ENCODE results near the gene CCZ1B.
"Not testable (repeated sequence)": the region's sequence is repeated elsewhere in the genome, so short reads cannot be mapped to it uniquely, and the experiment has no call there.

GRCh38 chr7:6843654-6844053 is 17.6 kb upstream of the CCZ1B start:
- not testable (repeated sequence) for TF ChIP-seq RARB (CRISPR knock-in tag; IDR thresholded peaks at IDR 0.05); CSDC2 (CRISPR knock-in tag; IDR thresholded peaks at IDR 0.05); ZFP30 (CRISPR knock-in tag; IDR thresholded peaks at IDR 0.05); TSHZ2 (CRISPR knock-in tag; IDR thresholded peaks at IDR 0.05); POU6F1 (CRISPR knock-in tag; IDR thresholded peaks at IDR 0.05; ENCODE audit: borderline replicate concordance, low read depth); ZNF70 (CRISPR knock-in tag; IDR thresholded peaks at IDR 0.05); ISL1 (CRISPR knock-in tag; IDR thresholded peaks at IDR 0.05); TOX (CRISPR knock-in tag; IDR thresholded peaks at IDR 0.05; ENCODE audit: borderline replicate concordance); ZC3H10 (CRISPR knock-in tag; IDR thresholded peaks at IDR 0.05); TCF4 (CRISPR knock-in tag; IDR thresholded peaks at IDR 0.05; ENCODE audit: borderline replicate concordance); PATZ1 (CRISPR knock-in tag; IDR thresholded peaks at IDR 0.05; ENCODE audit: borderline replicate concordance); ARNTL (CRISPR knock-in tag; IDR thresholded peaks at IDR 0.05; ENCODE audit: borderline replicate concordance, low read depth); ESRRG (CRISPR knock-in tag; IDR thresholded peaks at IDR 0.05); BACH2 (CRISPR knock-in tag; IDR thresholded peaks at IDR 0.05; ENCODE audit: borderline replicate concordance)

All from SK-N-SH treated with all-trans-retinoic acid at 6 μM for 48 hours (cell line).